HCT116 (cell line): Measurements from ENCODE around the gene DNAJC8. TPM values are rescaled to one million over a fixed set of nuclear protein-coding genes. Genes with fewer than 3 reads are reported as not detected.

ENCODE experiments used
- ATAC-seq: fragments of 200-7000 bp; cut with Tn5 transposase; 2 replicates; pipeline ENCODE4 v1.9.1; 2020; ENCODE audit warnings: mild to moderate bottlenecking, moderate library complexity
- BruUV-seq: library from RNA; stranded (reverse); fragments of 400-500 nt; replicated peaks from 2 replicates; lab custom pipeline; 2021; lab: Mats Ljungman, UMichigan
- CTCF ChIA-PET: fragments of 300-600 bp; sonication (Branson Sonifier 250); formaldehyde crosslinking; loops from one replicate; lab custom pipeline; 2021; ENCODE audit warnings: antibody characterized with exemption; lab: Charles Lee
- POLR2A ChIA-PET: fragments of 300-600, 350-600 bp; sonication (Branson Sonifier 250); formaldehyde crosslinking; loops from one replicate; lab custom pipeline; 2021; ENCODE audit warnings: antibody characterized with exemption; lab: Charles Lee
- RAD21 ChIA-PET, 2 experiments: fragments of 300-600 bp; sonication (Branson Sonifier 250); formaldehyde crosslinking; loops; one replicate each; lab custom pipeline; 2023; ENCODE audit warnings: low total read pairs in 2 of 2; ENCODE audit not compliant: uncharacterized antibody in 2 of 2, unreplicated experiment in 2 of 2, low non-redundant PET in 1 of 2; lab: Charles Lee
- DNase-seq: peaks from one replicate; pipeline ENCODE4 v3.0.0-alpha.2; 2010; ENCODE audit warnings: low read depth, low spot score
- H2AFZ ChIP-seq: fragments of 200-600 bp; shearing (Covaris generic), sonication (generic); 2 replicates; pipeline ENCODE4 v1.6.1; 2017; ENCODE audit warnings: low read depth, mixed run types, mixed read lengths, antibody characterized with exemption, low read length; ENCODE audit not compliant: poor library complexity, severe bottlenecking
- H3K27ac ChIP-seq: 2 replicates; pipeline ENCODE4 v1.5.1; 2012; ENCODE audit warnings: low read depth, low read length
- H3K27me3 ChIP-seq: fragments of 200-600 bp; sonication (generic); 2 replicates; pipeline ENCODE4 v1.6.1; 2016; ENCODE audit warnings: mixed run types, low read length, mixed read lengths; ENCODE audit not compliant: insufficient read depth
- H3K36me3 ChIP-seq, 2 experiments: fragments of 200-500 bp in 1 of 2; fragments of 200-600 bp in 1 of 2; sonication (Bioruptor generic) in 1 of 2; sonication (generic) in 1 of 2; 2 replicates each; pipeline versions ENCODE4 v1.5.1 to v1.6.1; 2014 to 2016; ENCODE audit warnings: low read length in 2 of 2, inconsistent platforms in 1 of 2, mixed read lengths in 1 of 2, mixed run types in 1 of 2; ENCODE audit not compliant: insufficient read depth in 2 of 2, control insufficient read depth in 1 of 2
- H3K4me1 ChIP-seq, 2 experiments: fragments of 200-600 bp in 1 of 2; sonication (generic) in 1 of 2; 2 replicates each; pipeline versions ENCODE4 v1.5.1 to v1.6.1; 2012 to 2017; ENCODE audit warnings: low read length in 2 of 2, inconsistent platforms in 1 of 2, mild to moderate bottlenecking in 1 of 2, mixed read lengths in 1 of 2, mixed run types in 1 of 2, moderate library complexity in 1 of 2; ENCODE audit not compliant: insufficient read depth in 2 of 2, control insufficient read depth in 1 of 2
- H3K4me2 ChIP-seq: fragments of 200-600 bp; sonication (generic); 2 replicates; pipeline ENCODE4 v1.6.1; 2017; ENCODE audit warnings: mixed run types, low read length, mixed read lengths
- H3K4me3 ChIP-seq, 2 experiments: fragments of 200-600 bp in 1 of 2; sonication (generic) in 1 of 2; replicated peaks in 1 of 2; 2 replicates each; pipeline ENCODE4 v1.5.1; 2011 to 2016; ENCODE audit warnings: low read length in 2 of 2, control low read depth in 1 of 2, low read depth in 1 of 2, mild to moderate bottlenecking in 1 of 2, mixed read lengths in 1 of 2, mixed run types in 1 of 2
- H3K79me2 ChIP-seq: fragments of 200-600 bp; sonication (generic); 2 replicates; pipeline ENCODE4 v1.6.1; 2017; ENCODE audit warnings: mild to moderate bottlenecking, mixed run types, low read length, moderate library complexity, mixed read lengths; ENCODE audit not compliant: insufficient read depth
- H3K9ac ChIP-seq: fragments of 200-600 bp; sonication (generic); 2 replicates; pipeline ENCODE4 v1.6.1; 2016; ENCODE audit warnings: low read length, mixed read lengths
- H3K9me2 ChIP-seq: fragments of 200-600 bp; sonication (generic), shearing (Covaris generic); 2 replicates; pipeline ENCODE4 v1.6.1; 2017; ENCODE audit warnings: mixed run types, mild to moderate bottlenecking, moderate library complexity; ENCODE audit not compliant: insufficient read depth
- H3K9me3 ChIP-seq, 2 experiments: fragments of 200-500 bp in 1 of 2; fragments of 200-600 bp in 1 of 2; sonication (Bioruptor generic) in 1 of 2; sonication (generic) in 1 of 2; 2 replicates each; pipeline ENCODE4 v1.6.1; 2014 to 2017; ENCODE audit warnings: low read length in 2 of 2, mixed read lengths in 2 of 2, inconsistent platforms in 1 of 2, low read depth in 1 of 2, mild to moderate bottlenecking in 1 of 2, mixed run types in 1 of 2, moderate library complexity in 1 of 2; ENCODE audit not compliant: control insufficient read depth in 1 of 2, insufficient read depth in 1 of 2
- H4K20me1 ChIP-seq: fragments of 200-600 bp; sonication (generic), shearing (Covaris generic); 2 replicates; pipeline ENCODE4 v1.6.1; 2017; ENCODE audit warnings: mixed run types, mild to moderate bottlenecking, moderate library complexity; ENCODE audit not compliant: insufficient read depth
- ATF3 ChIP-seq: IDR thresholded peaks from 2 replicates; pipeline ENCODE4 v1.6.1; 2012
- CEBPB ChIP-seq: IDR thresholded peaks from 2 replicates; pipeline ENCODE4 v1.6.1; 2012; ENCODE audit warnings: low read depth
- CTCF ChIP-seq, 3 experiments: fragments of 200-600 bp in 1 of 3; sonication (generic) in 1 of 3; IDR thresholded peaks in 2 of 3; conservative IDR thresholded peaks in 1 of 3; 2 replicates each; pipeline ENCODE4 v1.5.1; 2012 to 2017; ENCODE audit warnings: low read depth in 2 of 3, low read length in 2 of 3, antibody characterized with exemption in 1 of 3, borderline replicate concordance in 1 of 3, control low read depth in 1 of 3, mild to moderate bottlenecking in 1 of 3, mixed read lengths in 1 of 3, mixed run types in 1 of 3, moderate library complexity in 1 of 3; ENCODE audit not compliant: insufficient read depth in 1 of 3
- ELF1 ChIP-seq: IDR thresholded peaks from 2 replicates; pipeline ENCODE4 v1.6.1; 2012; ENCODE audit warnings: low read depth, borderline replicate concordance
- EZH2 ChIP-seq: fragments of 200-600 bp; sonication (generic); IDR thresholded peaks from 2 replicates; pipeline ENCODE4 v1.6.1; 2017; ENCODE audit warnings: antibody characterized with exemption, mixed run types
- FOSL1 ChIP-seq: IDR thresholded peaks from 2 replicates; pipeline ENCODE4 v1.6.1; 2012; ENCODE audit warnings: low read depth
- JUND ChIP-seq: IDR thresholded peaks from 2 replicates; pipeline ENCODE4 v1.6.1; 2012
- POLR2AphosphoS5 ChIP-seq: IDR thresholded peaks from 2 replicates; pipeline ENCODE4 v1.6.1; 2011; ENCODE audit warnings: mild to moderate bottlenecking, low read depth, low read length, moderate library complexity
- RAD21 ChIP-seq: IDR thresholded peaks from 2 replicates; pipeline ENCODE4 v1.6.1; 2012; ENCODE audit warnings: low read depth, mild to moderate bottlenecking
- REST ChIP-seq: IDR thresholded peaks from 2 replicates; pipeline ENCODE4 v1.6.1; 2012; ENCODE audit warnings: low read depth
- SIN3A ChIP-seq: IDR thresholded peaks from 2 replicates; pipeline ENCODE4 v1.6.1; 2012; ENCODE audit warnings: low read depth
- SP1 ChIP-seq: IDR thresholded peaks from 2 replicates; pipeline ENCODE4 v1.6.1; 2012; ENCODE audit warnings: low read depth
- SRF ChIP-seq: IDR thresholded peaks from 2 replicates; pipeline ENCODE4 v1.6.1; 2012; ENCODE audit warnings: low read depth
- TCF7L2 ChIP-seq: IDR thresholded peaks from 2 replicates; pipeline ENCODE4 v1.7.0; 2011; ENCODE audit warnings: borderline replicate concordance, inconsistent platforms; ENCODE audit not compliant: insufficient read depth, insufficient read length; ENCODE audit errors: extremely low read depth
- YY1 ChIP-seq: IDR thresholded peaks from 2 replicates; pipeline ENCODE4 v1.6.1; 2011; ENCODE audit warnings: low read length, low read depth, moderate library complexity, mild to moderate bottlenecking; ENCODE audit not compliant: insufficient replicate concordance; ENCODE audit errors: extremely low read depth
- ZBTB33 ChIP-seq: IDR thresholded peaks from 2 replicates; pipeline ENCODE4 v1.6.1; 2011; ENCODE audit warnings: mild to moderate bottlenecking, low read length, moderate library complexity; ENCODE audit not compliant: insufficient replicate concordance; ENCODE audit errors: extremely low read depth
- ZFX ChIP-seq: fragments of 450-650 bp; IDR thresholded peaks from 2 replicates; pipeline ENCODE4 v1.6.1; 2017
- intact Hi-C: fragments of 100-400 bp; cut with micrococcal nuclease; formaldehyde crosslinking; loops from 2 replicates; pipeline ENCODE4 v1.10.0; 2022
- total RNA-seq: library from RNA; stranded (reverse); gene quantifications from one replicate; pipeline ENCODE4 v1.2.1, GENCODE V29; 2021; ENCODE audit not compliant: unreplicated experiment

Gene DNAJC8
- total RNA-seq, 1 experiment from 2014 or later, result 102 TPM

- H3K27ac ChIP-seq, result no peak overlapping the region
- no peak for TF ChIP-seq JUND
- TF ChIP-seq SP1, result no peak
- no peak for TF ChIP-seq SIN3A
- no peak for TF ChIP-seq CTCF (IDR thresholded peaks at IDR 0.05 in 2 of 3, conservative IDR thresholded peaks at IDR 0.05 in 1 of 3; ENCODE audit: borderline replicate concordance in 1 of 3, insufficient read depth in 1 of 3, low read depth in 2 of 3, low read length in 2 of 3)
- no peak for TF ChIP-seq TCF7L2
- TF ChIP-seq RAD21, result no peak
- TF ChIP-seq ELF1, result no peak
- TF ChIP-seq EZH2, result no peak
- no peak for TF ChIP-seq YY1
- TF ChIP-seq POLR2AphosphoS5, result no peak
- no peak for TF ChIP-seq FOSL1
- TF ChIP-seq CEBPB, result no peak
- TF ChIP-seq ATF3, result no peak
- TF ChIP-seq REST, result no peak
- no peak for TF ChIP-seq ZBTB33
- TF ChIP-seq SRF, result no peak
- no peak for TF ChIP-seq ZFX
- no peak overlapping the region for H3K4me3 ChIP-seq
- H3K9ac ChIP-seq, result no peak overlapping the region
- no peaks in the 10 kb centered on the region for H3K4me1 ChIP-seq
- POLR2A ChIA-PET, result no interaction called here
- peaks cover 17% of the 10 kb centered on the region for H3K79me2 ChIP-seq
- RAD21 ChIA-PET, result no interaction called here
- H2AFZ ChIP-seq, result no peak overlapping the region
- no peaks in the 10 kb centered on the region for H3K9me3 ChIP-seq
- CTCF ChIA-PET, result no interaction called here
- no peaks in the 10 kb centered on the region for H3K9me2 ChIP-seq
- no peaks in the 10 kb centered on the region for H3K27me3 ChIP-seq
- H3K36me3 ChIP-seq, result peaks cover 34 to 45% of the 10 kb centered on the region in 2 experiments
- BruUV-seq, result no TSS peak
- intact Hi-C loops, result no loop called here
- DNase-seq (no peak), ATAC-seq (no peak)
- no peak overlapping the region for H3K4me2 ChIP-seq
- H4K20me1 ChIP-seq, result peaks cover 4% of the 10 kb centered on the region; the same call in 1 of the 2 replicates
Observed at GRCh38 chr1:28205243-28205642, 27.6 kb downstream of the DNAJC8 start.
